BLaER1 treated with 17β-estradiol and CSF1 and Interleukin-3, amounts not matched to agents 10 nM and 100 nM (cell line): ENCODE measurements around the gene POLR1H.
A peak's percentile ranks its signal among the peaks of the same experiment; 100 is the strongest.

Source experiments
- H3K27ac ChIP-seq, 11 experiments: shearing (Covaris generic); formaldehyde crosslinking; 2 replicates each; pipeline ENCODE4 v1.8.1; 2022
- H3K27me3 ChIP-seq, 11 experiments: shearing (Covaris generic); formaldehyde crosslinking; 2 replicates each; pipeline ENCODE4 v1.8.1; 2022
- H3K36me3 ChIP-seq, 11 experiments: shearing (Covaris generic); formaldehyde crosslinking; 2 replicates each; pipeline ENCODE4 v1.8.1; 2022
- H3K4me1 ChIP-seq, 10 experiments: shearing (Covaris generic); formaldehyde crosslinking; 2 replicates each; pipeline ENCODE4 v1.8.1; 2022
- H3K4me2 ChIP-seq, 11 experiments: shearing (Covaris generic); formaldehyde crosslinking; 2 replicates each; pipeline ENCODE4 v1.8.1; 2022
- H3K4me3 ChIP-seq, 10 experiments: shearing (Covaris generic); formaldehyde crosslinking; 2 replicates each; pipeline ENCODE4 v1.8.1; 2022
- H3K9ac ChIP-seq, 11 experiments: shearing (Covaris generic); formaldehyde crosslinking; 2 replicates each; pipeline ENCODE4 v1.8.1; 2022
- H3K9me3 ChIP-seq, 11 experiments: shearing (Covaris generic); formaldehyde crosslinking; replicated peaks in 1 of 11; 2 replicates each; pipeline ENCODE4 v1.8.1; 2022
- H4K20me1 ChIP-seq, 11 experiments: shearing (Covaris generic); formaldehyde crosslinking; 2 replicates each; pipeline ENCODE4 v1.8.1; 2022
- Cebpa-rat ChIP-seq, 11 experiments: shearing (Covaris generic); IDR thresholded peaks; 2 replicates each; pipeline ENCODE4 v1.8.1; 2022

The POLR1H gene

GRCh38 chr6:30035784-30036183 lies 25.3 kb upstream of the POLR1H start:
- Histone ChIP-seq H4K20me1 (no peaks in the 10 kb centered on the region), H3K4me2 (peak overlapping the region in 2 of 11 experiments; percentile 1 to 30; a peak in 2 of 22 replicates), H3K9ac (no peak overlapping the region), H3K4me3 (no peak overlapping the region), H3K27me3 (no peaks in the 10 kb centered on the region), H3K36me3 (peaks cover 0 to 24% (median 8%) of the 10 kb centered on the region in 11 experiments; a peak in 11 of 22 replicates), H3K27ac (no peak overlapping the region), H3K9me3 (no peaks in the 10 kb centered on the region), H3K4me1 (peaks cover 0 to 6% (median 2%) of the 10 kb centered on the region in 10 experiments; a peak in 5 of 20 replicates)
- TF ChIP-seq Cebpa-rat (IDR thresholded peaks at IDR 0.05): no peak

DNA sequence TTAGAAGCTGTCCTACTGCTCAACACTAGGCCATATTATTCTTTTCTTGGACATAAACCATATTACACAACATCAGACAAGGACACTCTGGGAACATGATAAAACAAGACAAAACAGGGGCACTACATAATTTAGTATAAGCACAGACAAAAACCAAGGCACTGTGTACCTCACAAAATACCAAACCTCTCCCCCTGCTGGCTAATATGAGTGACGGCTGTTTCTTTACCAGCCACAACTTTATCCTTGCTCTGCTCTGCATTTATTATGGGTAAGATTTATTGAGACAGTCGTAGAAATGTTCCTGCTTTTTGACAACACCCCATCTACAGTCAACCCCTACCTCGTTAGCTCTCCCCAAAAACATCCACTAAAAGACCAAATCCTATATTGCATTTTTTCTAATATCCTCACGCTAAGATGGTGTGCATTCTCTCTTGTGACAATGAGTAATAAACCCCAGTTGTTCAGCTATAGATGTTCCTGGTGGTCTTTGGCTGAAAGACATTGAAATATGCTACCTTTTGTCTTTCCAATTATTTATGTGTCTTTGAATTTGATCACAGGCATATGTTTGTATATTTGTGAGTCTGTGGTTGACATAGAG lies 23.8 kb upstream of the POLR1H start:
- TF ChIP-seq Cebpa-rat (IDR thresholded peaks at IDR 0.05): no peak
- Histone ChIP-seq H3K27me3 (no peaks in the 10 kb centered on the region), H3K9me3 (no peaks in the 10 kb centered on the region), H3K4me1 (peaks cover 0 to 10% (median 2%) of the 10 kb centered on the region in 10 experiments; a peak in 6 of 20 replicates), H3K27ac (no peak overlapping the region), H3K36me3 (peaks cover 0 to 22% (median 8%) of the 10 kb centered on the region in 11 experiments; a peak in 11 of 22 replicates), H3K9ac (no peak overlapping the region), H3K4me2 (no peak overlapping the region), H4K20me1 (no peaks in the 10 kb centered on the region), H3K4me3 (no peak overlapping the region)

GRCh38 chr6:30041221-30041620 lies 19.8 kb upstream of the POLR1H start:
- Histone ChIP-seq H3K9ac (no peak overlapping the region), H3K4me1 (peaks cover 0 to 14% (median 8%) of the 10 kb centered on the region in 10 experiments; a peak in 11 of 20 replicates), H3K36me3 (no peaks in the 10 kb centered on the region; a peak in 1 of 22 replicates), H3K27ac (no peak overlapping the region), H4K20me1 (no peaks in the 10 kb centered on the region), H3K4me3 (no peak overlapping the region), H3K4me2 (no peak overlapping the region), H3K27me3 (no peaks in the 10 kb centered on the region), H3K9me3 (no peaks in the 10 kb centered on the region)
- TF ChIP-seq Cebpa-rat (IDR thresholded peaks at IDR 0.05): no peak

DNA sequence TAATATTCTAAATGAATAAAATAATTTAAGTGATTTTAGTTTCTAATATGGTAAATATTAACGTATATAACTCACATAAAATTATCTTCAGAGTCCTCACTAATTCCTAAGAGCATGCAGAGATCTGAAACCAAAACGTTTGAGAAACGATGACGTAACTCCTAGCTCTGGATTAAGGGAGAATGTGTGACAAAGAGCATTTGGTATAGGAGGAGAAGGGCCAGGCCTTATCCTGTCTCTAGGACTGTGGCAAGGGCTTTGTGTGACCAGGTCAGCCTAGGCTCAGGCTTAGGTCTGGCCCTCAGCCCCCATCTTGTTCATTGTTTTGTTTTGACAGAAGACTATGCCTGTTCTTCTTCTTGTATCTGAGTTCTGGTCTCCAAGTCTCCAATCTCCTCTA lies 19.2 kb upstream of the POLR1H start:
- Histone ChIP-seq H3K4me1 (peaks cover 0 to 15% (median 8%) of the 10 kb centered on the region in 10 experiments; a peak in 11 of 20 replicates), H3K27me3 (no peaks in the 10 kb centered on the region), H3K9ac (no peak overlapping the region), H3K9me3 (no peaks in the 10 kb centered on the region), H3K4me3 (no peak overlapping the region), H4K20me1 (no peaks in the 10 kb centered on the region), H3K27ac (no peak overlapping the region), H3K4me2 (no peak overlapping the region), H3K36me3 (no peaks in the 10 kb centered on the region)
- TF ChIP-seq Cebpa-rat (IDR thresholded peaks at IDR 0.05): no peak

GRCh38 chr6:30042476-30042875 lies 18.6 kb upstream of the POLR1H start:
- TF ChIP-seq Cebpa-rat (IDR thresholded peaks at IDR 0.05): no peak
- Histone ChIP-seq H3K9me3 (no peaks in the 10 kb centered on the region), H3K36me3 (no peaks in the 10 kb centered on the region), H3K27ac (no peak overlapping the region), H3K9ac (no peak overlapping the region; a peak in 1 of 22 replicates), H3K4me3 (no peak overlapping the region), H3K4me1 (peaks cover 0 to 21% (median 8%) of the 10 kb centered on the region in 10 experiments; a peak in 11 of 20 replicates), H3K4me2 (peak overlapping the region in 2 of 11 experiments; percentile 19; a peak in 3 of 22 replicates), H4K20me1 (no peaks in the 10 kb centered on the region), H3K27me3 (no peaks in the 10 kb centered on the region)

- TF ChIP-seq Cebpa-rat (IDR thresholded peaks at IDR 0.05): no peak
- no peaks in the 10 kb centered on the region for H3K36me3 ChIP-seq
- no peaks in the 10 kb centered on the region for H3K27me3 ChIP-seq
- no peak overlapping the region; a peak in 1 of 22 replicates for H3K9ac ChIP-seq
- H3K4me1 ChIP-seq: peaks cover 0 to 21% (median 8%) of the 10 kb centered on the region in 10 experiments; a peak in 11 of 20 replicates
- H3K4me3 ChIP-seq: no peak overlapping the region
- H4K20me1 ChIP-seq: no peaks in the 10 kb centered on the region
- H3K27ac ChIP-seq: no peak overlapping the region
- no peaks in the 10 kb centered on the region for H3K9me3 ChIP-seq
- peak overlapping the region in 2 of 11 experiments; percentile 19; a peak in 3 of 22 replicates for H3K4me2 ChIP-seq
Measured at GRCh38 chr6:30042914-30043313, 18.2 kb upstream of the POLR1H start.

DNA sequence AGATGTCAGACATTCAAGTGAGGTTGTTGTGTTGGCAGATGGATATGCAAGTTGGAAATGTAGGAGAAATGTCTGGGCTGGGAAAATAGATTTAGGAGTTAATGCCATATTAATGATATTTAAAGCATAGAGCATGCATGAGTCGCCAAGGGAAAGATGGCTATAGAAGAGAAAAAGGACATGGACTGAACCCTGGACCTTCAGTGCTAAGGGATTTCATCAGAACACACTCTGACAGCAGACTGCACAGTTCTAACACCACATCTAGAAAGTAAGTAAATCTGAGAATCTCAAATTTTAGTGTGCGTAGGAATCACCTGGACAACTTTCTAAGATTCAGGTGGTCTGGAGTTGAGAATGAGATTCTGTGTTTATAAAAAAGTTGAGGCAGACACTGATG lies 17.3 kb upstream of the POLR1H start:
- no peaks in the 10 kb centered on the region for H3K36me3 ChIP-seq
- H3K4me3 ChIP-seq: no peak overlapping the region
- H4K20me1 ChIP-seq: no peaks in the 10 kb centered on the region
- H3K9ac ChIP-seq: no peak overlapping the region
- no peak for TF ChIP-seq Cebpa-rat (IDR thresholded peaks at IDR 0.05)
- peaks cover 0 to 21% (median 8%) of the 10 kb centered on the region in 10 experiments; a peak in 11 of 20 replicates for H3K4me1 ChIP-seq
- H3K27ac ChIP-seq: no peak overlapping the region
- H3K9me3 ChIP-seq: no peaks in the 10 kb centered on the region
- no peaks in the 10 kb centered on the region for H3K27me3 ChIP-seq
- no peak overlapping the region for H3K4me2 ChIP-seq

DNA sequence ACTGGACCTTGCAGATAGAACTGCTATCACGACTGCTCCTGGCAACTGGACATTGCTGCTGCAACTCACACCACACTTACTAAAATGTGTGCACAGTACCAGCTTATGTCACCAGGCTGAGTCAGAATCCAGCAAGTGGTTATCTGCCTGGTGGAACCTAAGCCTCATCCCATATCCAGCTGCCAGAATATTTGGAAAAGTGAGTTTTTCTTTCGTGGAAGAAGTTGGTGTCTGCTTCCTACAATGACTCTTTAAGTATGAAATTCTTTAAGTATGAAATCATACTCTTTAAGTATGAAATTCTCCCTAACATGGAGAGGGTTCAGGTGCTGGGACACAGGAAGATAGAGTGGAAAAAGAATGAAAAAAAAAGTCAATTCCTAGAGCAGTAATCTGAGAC lies 16.4 kb upstream of the POLR1H start:
- no peak for TF ChIP-seq Cebpa-rat (IDR thresholded peaks at IDR 0.05)
- no peaks in the 10 kb centered on the region for H3K9me3 ChIP-seq
- H4K20me1 ChIP-seq: no peaks in the 10 kb centered on the region
- no peak overlapping the region for H3K27ac ChIP-seq
- no peak overlapping the region for H3K4me3 ChIP-seq
- no peak overlapping the region for H3K4me2 ChIP-seq
- H3K27me3 ChIP-seq: no peaks in the 10 kb centered on the region
- H3K36me3 ChIP-seq: no peaks in the 10 kb centered on the region
- no peak overlapping the region for H3K9ac ChIP-seq
- peaks cover 0 to 21% (median 8%) of the 10 kb centered on the region in 10 experiments; a peak in 11 of 20 replicates for H3K4me1 ChIP-seq

GRCh38 chr6:30047220-30047619 lies 13.8 kb upstream of the POLR1H start:
- H3K9ac ChIP-seq: no peak overlapping the region
- H3K4me1 ChIP-seq: peaks cover 0 to 18% (median 8%) of the 10 kb centered on the region in 10 experiments; a peak in 11 of 20 replicates
- H3K36me3 ChIP-seq: peaks cover 0 to 3% (median 0%) of the 10 kb centered on the region in 11 experiments; a peak in 1 of 22 replicates
- H3K27ac ChIP-seq: no peak overlapping the region
- H3K4me3 ChIP-seq: no peak overlapping the region
- H4K20me1 ChIP-seq: no peaks in the 10 kb centered on the region
- H3K9me3 ChIP-seq: no peaks in the 10 kb centered on the region
- H3K4me2 ChIP-seq: peak overlapping the region in 1 of 11 experiments; percentile 37; a peak in 2 of 22 replicates
- TF ChIP-seq Cebpa-rat (IDR thresholded peaks at IDR 0.05): no peak
- H3K27me3 ChIP-seq: no peaks in the 10 kb centered on the region
